HG02970 (cell line): ENCODE data around the gene SLC35F1.

Source experiments
- ATAC-seq: cut with Tn5 transposase; IDR thresholded peaks from one replicate; pipeline ENCODE4 v1.9.1; 2021; ENCODE audit warnings: mild to moderate bottlenecking, moderate library complexity, moderate number of reproducible peaks; ENCODE audit not compliant: unreplicated experiment, low FRiP score

The SLC35F1 gene

GRCh38 chr6:118171852-118172251 is 264.8 kb downstream of the SLC35F1 start:
- no peak for ATAC-seq

- no peak for ATAC-seq
These were observed 267.0 kb downstream of the SLC35F1 start for GRCh38 chr6:118174071-118174470.

- ATAC-seq, result no peak
These were observed 270.7 kb downstream of the SLC35F1 start for GRCh38 chr6:118177720-118178119.

GRCh38 chr6:118179048-118179447 is 272.0 kb downstream of the SLC35F1 start:
- ATAC-seq, result no peak

- ATAC-seq, result peak; percentile 57
These were observed 279.9 kb downstream of the SLC35F1 start for GRCh38 chr6:118186672-118187567.

GRCh38 chr6:118187568-118188164 is 280.6 kb downstream of the SLC35F1 start:
- ATAC-seq, result peak; percentile 25

GRCh38 chr6:118188561-118188960 is 281.5 kb downstream of the SLC35F1 start:
- no peak for ATAC-seq

- ATAC-seq, result no peak
These were observed 290.5 kb downstream of the SLC35F1 start for GRCh38 chr6:118197539-118197938.

- ATAC-seq, result no peak
These were observed 291.7 kb downstream of the SLC35F1 start for GRCh38 chr6:118198746-118199145.

GRCh38 chr6:118200160-118200559 is 293.1 kb downstream of the SLC35F1 start:
- no peak for ATAC-seq

GRCh38 chr6:118202517-118202916 is 295.5 kb downstream of the SLC35F1 start:
- no peak for ATAC-seq

GRCh38 chr6:118203545-118203944 is 296.5 kb downstream of the SLC35F1 start:
- no peak for ATAC-seq

- ATAC-seq, result no peak
These were observed 299.2 kb downstream of the SLC35F1 start for GRCh38 chr6:118206221-118206620.

GRCh38 chr6:118207947-118208346 is 300.9 kb downstream of the SLC35F1 start:
- ATAC-seq, result no peak

GRCh38 chr6:118212451-118213173 is 305.5 kb downstream of the SLC35F1 start:
- ATAC-seq, result no peak

- no peak for ATAC-seq
These were observed 308.2 kb downstream of the SLC35F1 start for GRCh38 chr6:118215269-118215668.

GRCh38 chr6:118216751-118217150 is 309.7 kb downstream of the SLC35F1 start:
- ATAC-seq, result no peak

GRCh38 chr6:118218156-118218555 is 311.1 kb downstream of the SLC35F1 start:
- no peak for ATAC-seq

- no peak for ATAC-seq
These were observed 313.5 kb downstream of the SLC35F1 start for GRCh38 chr6:118220429-118221128.

- no peak for ATAC-seq
These were observed 316.3 kb downstream of the SLC35F1 start for GRCh38 chr6:118223316-118223715.

- ATAC-seq, result no peak
These were observed 321.8 kb downstream of the SLC35F1 start for GRCh38 chr6:118228886-118229285.
